Measurements from ENCODE around the gene CCR7. TPM values are rescaled to one million over a fixed set of nuclear protein-coding genes. Genes with fewer than 3 reads are reported as not detected.

The CCR7 gene
- total RNA-seq, 2 donors from 2014 or later, result 0.53 TPM; not detected in 1

GRCh38 chr17:40605306-40605705 lies 40.0 kb upstream of the CCR7 start:
- WGBS, 2 experiments (ENCODE audit: insufficient coverage in 1 of 2, insufficient read length in 1 of 2), result 88 to 93% methylated on average over 1 to 6 of the region's 6 CpGs
- TF ChIP-seq CTCF (conservative IDR thresholded peaks at IDR 0.05), result no peak
- Mint-ChIP-seq H3K9me3 (no peaks in the 10 kb centered on the region), H3K4me3 (no peak overlapping the region), H3K4me1 (peaks cover 7% of the 10 kb centered on the region), H3K27me3 (ENCODE audit: insufficient read depth) (no peaks in the 10 kb centered on the region), H3K36me3 (ENCODE audit: low read depth) (no peaks in the 10 kb centered on the region), H3K27ac (no peak overlapping the region)
- Histone ChIP-seq H3K36me3 (ENCODE audit: control insufficient read depth, insufficient read depth, low read length) (no peaks in the 10 kb centered on the region), H3K4me3 (ENCODE audit: low read length) (no peak overlapping the region), H3K4me1 (ENCODE audit: control insufficient read depth, insufficient read depth, low read length) (no peaks in the 10 kb centered on the region), H3K27ac (ENCODE audit: low read depth, low read length) (no peak overlapping the region), H3K9me3 (ENCODE audit: control insufficient read depth, low read length) (no peaks in the 10 kb centered on the region), H3K27me3 (ENCODE audit: control insufficient read depth, insufficient read depth, low read length, poor library complexity, severe bottlenecking) (no peaks in the 10 kb centered on the region), H3K9ac (ENCODE audit: extremely low read depth, low read length, poor library complexity, severe bottlenecking) (no peak overlapping the region)
- no peak for DNase-seq

- Histone ChIP-seq H3K36me3 (ENCODE audit: control insufficient read depth, insufficient read depth, low read length) (no peaks in the 10 kb centered on the region), H3K27me3 (ENCODE audit: control insufficient read depth, insufficient read depth, low read length, poor library complexity, severe bottlenecking) (no peaks in the 10 kb centered on the region), H3K27ac (ENCODE audit: low read depth, low read length) (no peak overlapping the region), H3K4me3 (ENCODE audit: low read length) (no peak overlapping the region), H3K4me1 (ENCODE audit: control insufficient read depth, insufficient read depth, low read length) (no peaks in the 10 kb centered on the region), H3K9ac (ENCODE audit: extremely low read depth, low read length, poor library complexity, severe bottlenecking) (no peak overlapping the region), H3K9me3 (ENCODE audit: control insufficient read depth, low read length) (no peaks in the 10 kb centered on the region)
- Mint-ChIP-seq H3K27me3 (ENCODE audit: insufficient read depth) (no peaks in the 10 kb centered on the region), H3K4me3 (no peak overlapping the region), H3K27ac (no peak overlapping the region), H3K36me3 (ENCODE audit: low read depth) (no peaks in the 10 kb centered on the region), H3K4me1 (peaks cover 7% of the 10 kb centered on the region), H3K9me3 (no peaks in the 10 kb centered on the region)
- DNase-seq, result no peak
- no peak for TF ChIP-seq CTCF (conservative IDR thresholded peaks at IDR 0.05)
- 94 to 96% methylated on average over 5 to 8 of the region's 8 CpGs for WGBS, 2 experiments (ENCODE audit: insufficient coverage in 1 of 2, insufficient read length in 1 of 2)
Measured at GRCh38 chr17:40604327-40605080, 39.2 kb upstream of the CCR7 start.

- Histone ChIP-seq H3K27ac (ENCODE audit: low read depth, low read length) (no peak overlapping the region), H3K9ac (ENCODE audit: extremely low read depth, low read length, poor library complexity, severe bottlenecking) (no peak overlapping the region), H3K9me3 (ENCODE audit: control insufficient read depth, low read length) (no peaks in the 10 kb centered on the region), H3K36me3 (ENCODE audit: control insufficient read depth, insufficient read depth, low read length) (no peaks in the 10 kb centered on the region), H3K4me3 (ENCODE audit: low read length) (no peak overlapping the region), H3K4me1 (ENCODE audit: control insufficient read depth, insufficient read depth, low read length) (no peaks in the 10 kb centered on the region), H3K27me3 (ENCODE audit: control insufficient read depth, insufficient read depth, low read length, poor library complexity, severe bottlenecking) (no peaks in the 10 kb centered on the region)
- peaks cover 12% of the 10 kb centered on the region for H3K4me1 Mint-ChIP-seq
- no peaks in the 10 kb centered on the region for H3K36me3 Mint-ChIP-seq (ENCODE audit: low read depth)
- WGBS, 2 experiments (ENCODE audit: insufficient coverage in 1 of 2, insufficient read length in 1 of 2), result 95 to 98% methylated on average over 17 to 22 of the region's 22 CpGs
- no peak for TF ChIP-seq CTCF (conservative IDR thresholded peaks at IDR 0.05)
- H3K4me3 Mint-ChIP-seq, result no peak overlapping the region
- peak; percentile 37 for DNase-seq
- H3K9me3 Mint-ChIP-seq, result no peaks in the 10 kb centered on the region
- no peaks in the 10 kb centered on the region for H3K27me3 Mint-ChIP-seq (ENCODE audit: insufficient read depth)
- no peak overlapping the region for H3K27ac Mint-ChIP-seq
Measured at GRCh38 chr17:40602445-40603443, 37.5 kb upstream of the CCR7 start.

Data from endodermal cell (in vitro differentiated cells).